CD4-positive, CD25-positive, alpha-beta regulatory T cell (primary cell): ENCODE measurements around the gene ANO1. TPM values are rescaled to one million over a fixed set of nuclear protein-coding genes. Genes with fewer than 3 reads are reported as not detected.

Experiments
- ATAC-seq, 2 donors: fragments of 150-1000 bp; cut with Tn5 transposase; one replicate each; pipeline ENCODE4 v1.10.0; 2021; ENCODE audit warnings: low read depth in 2 of 2, moderate number of reproducible peaks in 2 of 2, moderate library complexity in 1 of 2
- DNase-seq, 3 donors: peaks; one replicate each; pipeline versions ENCODE4 v3.0.0 to v3.0.0-alpha.2; 2012 to 2022; ENCODE audit warnings: mixed read lengths in 1 of 3
- H3K27ac ChIP-seq: one replicate; pipeline ENCODE4 v1.7.0; 2013; ENCODE audit warnings: mild to moderate bottlenecking, low read length; ENCODE audit not compliant: insufficient read depth, poor library complexity, severe bottlenecking
- H3K27me3 ChIP-seq: one replicate; pipeline ENCODE4 v1.7.0; 2013; ENCODE audit warnings: low read length; ENCODE audit not compliant: control insufficient read depth, insufficient read depth
- H3K36me3 ChIP-seq: one replicate; pipeline ENCODE4 v1.7.0; 2013; ENCODE audit warnings: mild to moderate bottlenecking, low read length, moderate library complexity; ENCODE audit not compliant: control insufficient read depth, insufficient read depth
- H3K4me1 ChIP-seq: 2 replicates; pipeline ENCODE4 v1.7.0; 2013; ENCODE audit warnings: mild to moderate bottlenecking, low read length; ENCODE audit not compliant: insufficient read depth, control insufficient read depth, poor library complexity, severe bottlenecking
- H3K4me3 ChIP-seq: one replicate; pipeline ENCODE4 v1.7.0; 2013; ENCODE audit warnings: low read depth, mild to moderate bottlenecking, low read length, moderate library complexity
- H3K9me3 ChIP-seq, 2 experiments: 1 replicate in 1 of 2; 2 replicates in 1 of 2; pipeline ENCODE4 v1.7.0; 2013; ENCODE audit warnings: low read length in 2 of 2, mild to moderate bottlenecking in 1 of 2, moderate library complexity in 1 of 2; ENCODE audit not compliant: control insufficient read depth in 2 of 2
- H3K27ac Mint-ChIP-seq, 3 donors: one replicate each; pipeline ENCODE4 v1.8.0; 2020 to 2022; ENCODE audit warnings: mild to moderate bottlenecking in 3 of 3, mixed read lengths in 3 of 3, moderate library complexity in 2 of 3
- H3K27me3 Mint-ChIP-seq: one replicate; pipeline ENCODE4 v1.8.0; 2022; ENCODE audit warnings: mild to moderate bottlenecking, mixed read lengths
- H3K36me3 Mint-ChIP-seq: one replicate; pipeline ENCODE4 v1.8.0; 2020; ENCODE audit warnings: mixed read lengths
- H3K4me1 Mint-ChIP-seq, 4 donors: one replicate each; pipeline ENCODE4 v1.8.0; 2020 to 2022; ENCODE audit warnings: mixed read lengths in 4 of 4, mild to moderate bottlenecking in 1 of 4
- H3K4me3 Mint-ChIP-seq, 4 donors: one replicate each; pipeline ENCODE4 v1.8.0; 2020 to 2022; ENCODE audit warnings: mild to moderate bottlenecking in 4 of 4, mixed read lengths in 4 of 4, moderate library complexity in 3 of 4
- H3K9me3 Mint-ChIP-seq, 7 donors: one replicate each; pipeline ENCODE4 v1.8.0; 2020 to 2022; ENCODE audit warnings: mixed read lengths in 7 of 7, mild to moderate bottlenecking in 3 of 7, moderate library complexity in 2 of 7
- polyA plus RNA-seq, 4 donors: library from polyadenylated mRNA; unstranded; fragments of 300-500 nt; fragmentation: Illumina TruSeq; gene quantifications; one replicate each; pipeline ENCODE4 v1.2.3, GENCODE V29; 2021
- total RNA-seq: library from RNA; stranded (reverse); gene quantifications from one replicate; pipeline ENCODE4 v1.2.3, GENCODE V29; 2022

Gene ANO1
- total and polyA plus RNA-seq, 5 donors from 2014 or later: not detected

DNA sequence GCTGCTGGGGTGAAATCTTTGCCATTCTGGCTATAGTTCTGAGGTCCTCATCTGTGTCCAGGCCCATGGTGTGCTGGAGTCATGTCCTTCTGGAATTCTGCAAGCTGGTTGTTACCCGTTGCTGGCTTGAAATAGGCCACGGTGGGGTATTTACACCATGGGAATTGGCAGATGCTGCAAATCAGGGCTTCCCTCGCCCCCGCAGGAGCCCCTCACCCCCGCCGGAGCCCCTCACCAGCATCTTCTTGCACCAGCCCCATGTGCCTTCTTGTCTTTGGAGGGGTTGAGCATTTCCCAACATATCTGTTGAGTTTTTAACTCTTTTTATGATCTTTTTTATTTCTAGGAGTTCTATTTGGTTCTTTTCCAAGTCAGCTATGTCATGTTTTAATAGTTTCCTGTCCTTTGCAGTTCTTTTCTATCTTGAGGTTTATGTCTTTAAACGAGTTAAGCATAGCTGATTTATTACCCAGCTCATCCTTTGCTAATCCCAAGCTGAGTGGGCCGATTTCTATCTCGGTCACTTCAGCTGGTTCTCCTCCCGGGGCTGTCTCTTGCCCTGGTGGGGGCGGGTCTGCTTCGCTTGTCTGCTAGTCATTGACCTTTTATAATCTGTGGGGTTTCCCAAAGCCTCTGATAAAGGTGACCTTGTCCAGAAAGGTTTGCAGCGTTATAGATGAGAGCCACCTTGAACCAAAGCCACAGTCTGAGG is 17.6 kb downstream of the ANO1 start:
- H3K9me3 Mint-ChIP-seq: no peaks in the 10 kb centered on the region
- ATAC-seq (no peak), DNase-seq (no peak)
- Histone ChIP-seq H3K27me3 (no peaks in the 10 kb centered on the region), H3K4me1 (no peaks in the 10 kb centered on the region), H3K36me3 (no peaks in the 10 kb centered on the region), H3K4me3 (no peak overlapping the region), H3K9me3 (no peaks in the 10 kb centered on the region), H3K27ac (no peak overlapping the region)
- H3K27me3 Mint-ChIP-seq: no peaks in the 10 kb centered on the region
- no peaks in the 10 kb centered on the region for H3K36me3 Mint-ChIP-seq
- no peak overlapping the region for H3K27ac Mint-ChIP-seq
- no peaks in the 10 kb centered on the region for H3K4me1 Mint-ChIP-seq
- no peak overlapping the region for H3K4me3 Mint-ChIP-seq

DNA sequence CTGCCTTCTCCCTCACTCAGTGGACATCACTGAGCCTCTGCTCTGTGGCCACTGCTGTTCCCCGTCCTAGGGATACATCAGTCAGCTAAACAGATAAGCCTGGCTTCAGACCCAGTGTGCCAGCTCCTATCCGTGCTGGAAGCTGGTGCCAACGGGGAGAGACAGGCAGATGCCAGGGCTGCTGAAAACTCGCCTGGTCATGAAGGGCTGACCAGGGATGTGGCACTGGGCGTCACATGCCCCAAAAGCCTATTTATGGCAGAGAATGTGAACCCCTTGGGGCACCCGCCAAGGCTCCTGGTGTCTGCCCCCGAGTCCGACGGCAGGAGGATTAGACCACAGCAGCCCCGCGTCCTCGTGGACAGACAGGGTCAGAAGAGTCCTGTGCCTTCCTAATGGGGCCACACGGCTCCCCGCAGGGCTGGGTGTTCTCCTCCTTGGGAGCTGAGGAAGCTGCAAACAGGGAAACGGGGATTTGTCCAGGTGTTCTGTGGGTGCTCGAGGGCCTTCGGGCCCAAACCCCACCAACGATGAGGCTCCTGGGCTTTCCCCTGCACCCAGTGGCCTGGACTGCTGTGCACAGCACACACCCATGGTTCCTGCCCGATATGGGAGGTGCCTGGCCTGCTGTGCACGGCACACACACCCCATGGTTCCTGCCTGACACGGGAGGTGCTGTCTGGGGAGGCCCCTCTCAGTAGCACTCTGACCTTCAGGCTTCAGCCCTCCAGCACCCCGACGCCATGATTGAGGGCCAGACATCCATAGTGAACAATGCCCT is 19.9 kb downstream of the ANO1 start:
- DNase-seq: no peak
- no peak overlapping the region for H3K4me3 Mint-ChIP-seq
- no peaks in the 10 kb centered on the region for H3K4me1 Mint-ChIP-seq
- no peaks in the 10 kb centered on the region for H3K27me3 ChIP-seq
- H3K36me3 Mint-ChIP-seq: no peaks in the 10 kb centered on the region
- H3K9me3 ChIP-seq: no peaks in the 10 kb centered on the region
- no peaks in the 10 kb centered on the region for H3K4me1 ChIP-seq
- no peak overlapping the region for H3K27ac Mint-ChIP-seq
- no peaks in the 10 kb centered on the region for H3K36me3 ChIP-seq
- no peak overlapping the region for H3K4me3 ChIP-seq
- no peaks in the 10 kb centered on the region for H3K27me3 Mint-ChIP-seq
- no peak for ATAC-seq
- H3K9me3 Mint-ChIP-seq: no peaks in the 10 kb centered on the region
- H3K27ac ChIP-seq: no peak overlapping the region

DNA sequence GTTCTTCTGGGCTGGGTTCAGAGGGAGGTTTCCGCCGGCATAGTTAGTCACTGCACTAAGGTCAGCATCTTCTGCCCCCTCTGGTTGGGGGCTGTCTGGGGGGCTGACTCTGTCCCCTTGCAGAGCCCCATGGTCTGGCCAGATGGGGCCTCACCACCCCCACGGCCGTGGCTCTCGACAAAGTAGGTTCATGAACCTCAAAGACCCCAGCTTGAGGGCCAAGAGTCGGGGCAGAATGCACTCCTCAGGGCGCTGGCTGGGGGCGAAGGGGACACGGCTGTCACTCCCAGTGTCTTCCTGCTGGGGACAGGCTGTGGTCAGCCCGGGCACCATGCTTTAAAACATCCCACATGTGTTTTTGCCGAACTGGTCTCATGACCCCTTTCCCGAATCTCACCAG is 20.8 kb downstream of the ANO1 start:
- no peak for DNase-seq
- no peaks in the 10 kb centered on the region for H3K9me3 Mint-ChIP-seq
- no peak overlapping the region for H3K27ac ChIP-seq
- H3K4me3 Mint-ChIP-seq: no peak overlapping the region
- no peak overlapping the region for H3K4me3 ChIP-seq
- H3K27me3 ChIP-seq: no peaks in the 10 kb centered on the region
- H3K27me3 Mint-ChIP-seq: no peaks in the 10 kb centered on the region
- no peaks in the 10 kb centered on the region for H3K4me1 Mint-ChIP-seq
- ATAC-seq: no peak
- no peaks in the 10 kb centered on the region for H3K36me3 Mint-ChIP-seq
- H3K27ac Mint-ChIP-seq: no peak overlapping the region
- no peaks in the 10 kb centered on the region for H3K9me3 ChIP-seq
- H3K36me3 ChIP-seq: no peaks in the 10 kb centered on the region
- H3K4me1 ChIP-seq: no peaks in the 10 kb centered on the region

DNA sequence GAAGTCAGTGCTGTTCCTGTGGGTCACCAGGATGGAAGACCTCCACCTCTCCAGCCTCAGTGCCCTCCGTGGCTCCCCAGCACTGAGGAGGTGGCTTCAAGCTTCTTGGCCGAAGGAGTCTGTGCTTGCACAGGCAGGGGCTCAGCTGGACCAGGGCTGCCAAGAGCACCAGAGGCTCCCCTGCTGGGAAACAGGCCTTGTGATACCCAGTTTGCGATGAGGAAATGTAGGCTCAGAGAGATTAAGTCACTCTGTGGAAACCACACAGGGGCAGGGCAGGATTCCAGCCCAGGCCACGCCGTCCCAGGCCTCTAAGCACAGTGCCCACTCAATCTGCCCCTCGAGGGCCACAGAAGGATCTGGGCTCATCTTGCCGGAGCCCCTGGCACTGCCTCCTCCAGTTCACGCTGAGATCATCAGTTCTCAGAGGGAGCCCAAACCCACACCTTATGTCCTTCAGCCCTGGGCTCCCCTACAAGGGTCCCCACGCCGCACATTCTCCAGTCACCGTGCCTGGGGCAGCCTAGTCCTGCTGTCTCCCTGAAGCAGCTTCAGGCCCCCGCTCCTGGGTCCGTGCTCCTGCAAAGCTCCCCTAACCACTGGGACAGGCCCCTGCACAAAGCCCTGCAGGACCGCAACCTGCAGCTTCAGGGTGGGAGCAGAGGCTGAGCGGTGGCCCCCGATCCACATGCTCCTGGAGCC is 21.6 kb downstream of the ANO1 start:
- no peak overlapping the region for H3K4me3 ChIP-seq
- Mint-ChIP-seq H3K4me1 (no peaks in the 10 kb centered on the region), H3K27me3 (no peaks in the 10 kb centered on the region), H3K9me3 (no peaks in the 10 kb centered on the region), H3K27ac (no peak overlapping the region), H3K4me3 (no peak overlapping the region), H3K36me3 (no peaks in the 10 kb centered on the region)
- no peaks in the 10 kb centered on the region for H3K36me3 ChIP-seq
- H3K27me3 ChIP-seq: no peaks in the 10 kb centered on the region
- no peaks in the 10 kb centered on the region for H3K9me3 ChIP-seq
- DNase-seq (no peak), ATAC-seq (no peak)
- H3K4me1 ChIP-seq: no peaks in the 10 kb centered on the region
- H3K27ac ChIP-seq: no peak overlapping the region

DNA sequence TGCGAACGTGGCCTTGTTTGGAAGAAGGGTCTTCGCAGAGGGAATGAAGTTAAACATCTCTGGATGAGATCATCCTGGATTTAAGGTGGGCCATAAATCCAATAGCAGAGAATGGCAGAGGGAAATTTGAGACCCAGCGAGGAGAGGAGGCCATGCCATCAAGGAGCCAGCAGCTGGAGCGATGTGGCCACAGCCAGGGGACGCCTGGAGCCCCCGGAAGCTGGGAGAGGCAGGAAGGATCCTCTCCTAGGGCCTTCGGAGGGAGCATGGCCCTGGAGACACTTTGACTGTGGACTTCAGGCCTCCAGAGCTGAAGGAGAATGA is 22.1 kb downstream of the ANO1 start:
- H3K27me3 ChIP-seq: no peaks in the 10 kb centered on the region
- DNase-seq (no peak), ATAC-seq (no peak)
- H3K9me3 ChIP-seq: no peaks in the 10 kb centered on the region
- Mint-ChIP-seq H3K27ac (no peak overlapping the region), H3K27me3 (no peaks in the 10 kb centered on the region), H3K4me3 (no peak overlapping the region), H3K9me3 (no peaks in the 10 kb centered on the region), H3K4me1 (no peaks in the 10 kb centered on the region), H3K36me3 (no peaks in the 10 kb centered on the region)
- H3K27ac ChIP-seq: no peak overlapping the region
- no peaks in the 10 kb centered on the region for H3K4me1 ChIP-seq
- H3K4me3 ChIP-seq: no peak overlapping the region
- H3K36me3 ChIP-seq: no peaks in the 10 kb centered on the region

DNA sequence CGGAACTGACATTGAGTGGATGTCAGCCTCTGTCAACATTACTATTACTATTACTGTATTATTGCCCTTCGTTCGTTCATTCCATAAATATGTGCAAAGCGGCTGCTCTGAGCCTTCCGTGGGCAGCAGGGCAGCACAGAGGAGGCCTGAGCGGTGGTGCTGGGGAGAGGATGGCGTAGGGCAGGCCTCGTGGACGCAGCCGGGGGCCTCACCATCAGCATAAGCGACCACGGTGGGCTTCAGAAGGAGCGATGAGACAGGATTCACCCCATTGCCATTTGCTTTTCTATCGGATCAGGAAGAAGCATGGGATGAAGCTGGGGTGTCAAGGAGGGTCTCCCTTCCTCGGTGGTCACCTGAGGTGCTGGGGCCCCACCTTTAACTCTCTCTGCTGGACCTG is 22.7 kb downstream of the ANO1 start:
- Histone ChIP-seq H3K9me3 (no peaks in the 10 kb centered on the region), H3K36me3 (no peaks in the 10 kb centered on the region), H3K4me3 (no peak overlapping the region), H3K4me1 (no peaks in the 10 kb centered on the region), H3K27me3 (no peaks in the 10 kb centered on the region), H3K27ac (no peak overlapping the region)
- no peak for ATAC-seq
- Mint-ChIP-seq H3K27me3 (peaks cover 2% of the 10 kb centered on the region), H3K9me3 (no peaks in the 10 kb centered on the region), H3K36me3 (no peaks in the 10 kb centered on the region), H3K27ac (no peak overlapping the region), H3K4me1 (no peaks in the 10 kb centered on the region), H3K4me3 (no peak overlapping the region)
- DNase-seq: no peak

DNA sequence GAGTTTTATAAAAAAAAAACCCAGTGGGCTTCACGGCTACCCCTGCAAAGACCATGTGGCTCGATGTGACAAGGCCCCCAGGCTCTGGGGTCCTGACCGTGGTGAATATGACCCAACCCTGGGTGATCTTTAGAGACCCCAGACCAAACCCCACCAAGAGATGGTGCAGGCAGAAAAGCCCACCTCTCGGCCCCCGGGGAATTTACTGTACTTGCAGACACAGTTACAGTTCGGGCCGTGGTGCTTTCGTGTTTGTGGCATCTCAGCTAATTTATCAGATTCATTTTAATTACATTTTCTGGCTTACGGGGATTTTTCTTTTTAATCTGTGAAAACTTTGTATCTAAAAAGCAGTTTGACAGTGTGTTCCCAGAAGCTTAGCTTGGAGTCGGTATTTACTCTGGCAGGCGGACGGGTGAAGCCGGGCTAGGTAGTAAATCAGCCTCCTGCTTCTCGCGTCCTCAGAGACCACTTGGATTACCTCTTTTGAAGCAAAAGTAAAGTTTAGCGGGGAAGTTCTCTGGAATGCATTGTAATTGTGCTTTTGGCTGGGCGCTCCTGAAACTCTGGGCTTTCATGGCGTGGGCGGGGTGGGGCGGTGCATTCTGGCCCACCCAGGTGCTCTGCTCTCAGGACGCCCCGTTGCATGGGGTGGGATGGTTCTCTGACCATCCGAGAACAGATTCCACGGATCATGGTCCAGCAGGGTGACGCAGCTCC is 25.3 kb downstream of the ANO1 start:
- Histone ChIP-seq H3K9me3 (no peaks in the 10 kb centered on the region), H3K27me3 (no peaks in the 10 kb centered on the region), H3K27ac (no peak overlapping the region), H3K4me3 (no peak overlapping the region), H3K36me3 (no peaks in the 10 kb centered on the region), H3K4me1 (no peaks in the 10 kb centered on the region)
- no peaks in the 10 kb centered on the region for H3K4me1 Mint-ChIP-seq
- peaks cover 9% of the 10 kb centered on the region for H3K27me3 Mint-ChIP-seq
- H3K36me3 Mint-ChIP-seq: no peaks in the 10 kb centered on the region
- no peak for DNase-seq
- H3K4me3 Mint-ChIP-seq: no peak overlapping the region
- no peaks in the 10 kb centered on the region for H3K9me3 Mint-ChIP-seq
- no peak overlapping the region for H3K27ac Mint-ChIP-seq
- ATAC-seq: no peak
